Stimulated activated CD4-positive, alpha-beta T cell treated with anti-CD3 and anti-CD28 coated beads, TNF-alpha, amount 100 ng/mL, for 1 hour (primary cell): ENCODE results near the gene NR2E1.

ENCODE experiments used
- DNase-seq, 3 donors: peaks; one replicate each; pipeline ENCODE4 v3.0.0-alpha.2; 2020; ENCODE audit warnings: low read depth in 3 of 3, low spot score in 1 of 3

NR2E1 gene

GRCh38 chr6:108156180-108156937 lies 9.5 kb upstream of the NR2E1 start:
- DNase-seq: no peak

- no peak for DNase-seq
Measured at GRCh38 chr6:108156938-108157233, 8.9 kb upstream of the NR2E1 start.

GRCh38 chr6:108157234-108157980 lies 8.4 kb upstream of the NR2E1 start:
- no peak for DNase-seq

- no peak for DNase-seq
Measured at GRCh38 chr6:108157981-108158525, 7.8 kb upstream of the NR2E1 start.

GRCh38 chr6:108159981-108160380 lies 5.8 kb upstream of the NR2E1 start:
- no peak for DNase-seq

GRCh38 chr6:108161724-108162282 lies 4.0 kb upstream of the NR2E1 start:
- DNase-seq: no peak

- DNase-seq: no peak
Measured at GRCh38 chr6:108163267-108163643, 2.6 kb upstream of the NR2E1 start.

- DNase-seq: no peak
Measured at GRCh38 chr6:108163644-108164542, 1.9 kb upstream of the NR2E1 start.

GRCh38 chr6:108164543-108164814 lies 1.3 kb upstream of the NR2E1 start:
- no peak for DNase-seq

GRCh38 chr6:108164815-108165706 lies 761 bp upstream of the NR2E1 start:
- DNase-seq: no peak

GRCh38 chr6:108166664-108167448 lies 1.0 kb downstream of the NR2E1 start:
- DNase-seq: no peak

- no peak for DNase-seq
Measured at GRCh38 chr6:108167449-108168089, 1.7 kb downstream of the NR2E1 start.

GRCh38 chr6:108168090-108168463 lies 2.3 kb downstream of the NR2E1 start:
- DNase-seq: no peak

- DNase-seq: no peak
Measured at GRCh38 chr6:108168501-108169463, 3.0 kb downstream of the NR2E1 start.

- DNase-seq: no peak
Measured at GRCh38 chr6:108169464-108170331, 3.9 kb downstream of the NR2E1 start.

GRCh38 chr6:108170332-108171290 lies 4.8 kb downstream of the NR2E1 start:
- no peak for DNase-seq
